ENCODE data around the gene SAFB2. TPM values are rescaled to one million over a fixed set of nuclear protein-coding genes. Genes with fewer than 3 reads are reported as not detected.

The SAFB2 gene
- total and polyA plus RNA-seq, 11 donors = 14.2 to 56.7 (median 44.2) TPM

DNA sequence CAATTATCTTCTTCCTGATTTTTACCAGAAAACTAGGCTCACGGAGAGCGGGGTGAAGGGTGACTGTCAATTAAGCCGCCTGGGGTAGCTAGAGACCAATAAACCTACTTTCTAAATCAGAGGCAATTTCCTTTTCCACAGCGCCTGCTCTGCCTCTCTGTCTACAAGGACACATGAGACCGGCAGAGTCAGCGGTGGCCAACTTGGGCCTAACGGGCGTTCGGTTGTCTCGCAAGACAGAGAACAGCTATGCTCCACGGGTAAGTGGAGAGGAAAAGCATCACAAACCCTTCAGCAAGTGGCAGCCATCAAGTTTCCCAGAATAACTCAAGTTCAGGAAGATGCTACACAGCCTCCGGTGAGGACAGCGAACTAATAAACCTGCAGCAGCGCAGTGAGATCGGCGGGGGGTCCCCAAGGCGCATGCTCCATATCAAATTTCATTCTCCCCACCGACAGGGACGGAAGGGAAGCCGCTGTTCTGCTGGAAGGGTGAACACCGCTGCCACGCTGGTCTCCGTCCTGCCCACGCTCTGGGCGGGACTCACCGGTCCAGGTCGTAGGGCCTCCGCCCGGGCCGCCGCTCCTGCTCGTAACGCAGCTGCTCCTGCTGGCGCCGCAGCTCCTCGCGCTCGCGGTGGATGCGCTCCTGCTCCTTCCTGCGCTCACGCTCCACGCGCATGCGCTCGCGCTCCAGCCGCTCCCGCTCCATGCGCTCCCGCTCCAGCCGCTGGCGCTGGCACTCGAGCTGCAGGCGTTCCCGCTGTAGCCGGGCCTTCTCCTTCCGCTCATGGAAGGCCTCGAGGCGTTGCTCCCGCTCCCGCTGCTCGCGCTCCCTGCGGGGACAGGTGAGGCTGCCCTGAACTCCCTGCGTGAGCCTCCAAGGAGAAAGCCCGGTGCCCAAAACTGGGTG is 29.0 kb downstream of the SAFB2 start:
- H3K4me3 ChIP-seq = no peak overlapping the region
- no peaks in the 10 kb centered on the region for H3K27me3 ChIP-seq
- no peak for TF ChIP-seq POLR2A (IDR thresholded peaks at IDR 0.05)
- TF ChIP-seq, protein P1, sequence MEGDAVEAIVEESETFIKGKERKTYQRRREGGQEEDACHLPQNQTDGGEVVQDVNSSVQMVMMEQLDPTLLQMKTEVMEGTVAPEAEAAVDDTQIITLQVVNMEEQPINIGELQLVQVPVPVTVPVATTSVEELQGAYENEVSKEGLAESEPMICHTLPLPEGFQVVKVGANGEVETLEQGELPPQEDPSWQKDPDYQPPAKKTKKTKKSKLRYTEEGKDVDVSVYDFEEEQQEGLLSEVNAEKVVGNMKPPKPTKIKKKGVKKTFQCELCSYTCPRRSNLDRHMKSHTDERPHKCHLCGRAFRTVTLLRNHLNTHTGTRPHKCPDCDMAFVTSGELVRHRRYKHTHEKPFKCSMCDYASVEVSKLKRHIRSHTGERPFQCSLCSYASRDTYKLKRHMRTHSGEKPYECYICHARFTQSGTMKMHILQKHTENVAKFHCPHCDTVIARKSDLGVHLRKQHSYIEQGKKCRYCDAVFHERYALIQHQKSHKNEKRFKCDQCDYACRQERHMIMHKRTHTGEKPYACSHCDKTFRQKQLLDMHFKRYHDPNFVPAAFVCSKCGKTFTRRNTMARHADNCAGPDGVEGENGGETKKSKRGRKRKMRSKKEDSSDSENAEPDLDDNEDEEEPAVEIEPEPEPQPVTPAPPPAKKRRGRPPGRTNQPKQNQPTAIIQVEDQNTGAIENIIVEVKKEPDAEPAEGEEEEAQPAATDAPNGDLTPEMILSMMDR (IDR thresholded peaks at IDR 0.05) = no peak
- no peaks in the 10 kb centered on the region for H3K9me3 ChIP-seq
- intact Hi-C loops (cut with DNase I) = no loop called here
- peaks cover 5 to 100% (median 100%) of the 10 kb centered on the region in 9 donors for H3K36me3 ChIP-seq
- WGBS, 4 donors = 92 to 95% (median 94%) methylated on average over 65 to 67 of the region's 67 CpGs
- no peak for DNase-seq
- no peak for ATAC-seq
- no peak overlapping the region for H3K27ac ChIP-seq
- no peaks in the 10 kb centered on the region for H3K4me1 ChIP-seq

DNA sequence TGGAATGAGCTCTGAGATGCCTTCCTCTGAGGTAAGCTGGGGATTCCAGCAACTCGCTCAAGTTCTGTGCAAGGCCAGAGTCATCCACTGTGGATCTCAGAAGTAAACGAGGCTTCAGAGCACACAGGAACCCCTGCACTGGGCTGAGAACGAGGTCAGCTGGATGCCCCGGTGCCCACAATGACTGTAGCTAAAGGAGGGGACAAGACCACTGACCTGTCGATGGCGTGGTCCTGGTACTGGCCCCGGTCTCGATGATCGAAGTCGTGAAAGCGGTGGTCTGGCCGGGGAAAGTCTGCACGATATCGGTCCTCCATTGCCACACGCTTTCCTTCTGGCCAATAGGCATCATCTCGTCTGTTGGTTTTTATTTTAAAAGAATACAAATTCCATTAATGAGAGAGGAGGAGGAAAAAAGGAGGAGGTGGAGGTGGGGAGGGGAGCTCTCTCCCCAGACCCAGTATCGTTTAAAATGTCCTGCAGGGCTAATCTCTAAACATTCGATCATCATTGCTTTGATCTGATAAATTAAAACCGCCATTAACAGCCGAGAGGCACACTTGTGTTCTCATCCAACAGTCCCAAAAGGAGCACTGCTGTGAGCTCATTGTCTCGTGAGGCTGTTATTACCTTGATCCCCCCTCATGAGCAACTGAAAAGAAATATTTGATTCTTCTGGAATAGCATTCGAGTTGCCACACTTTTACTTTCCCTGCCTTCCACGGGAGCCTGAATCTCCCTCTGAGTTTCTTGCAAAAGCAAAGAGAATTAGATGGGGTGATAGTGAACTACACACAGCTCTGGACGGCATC is 29.8 kb downstream of the SAFB2 start:
- WGBS, 4 donors = 90 to 93% (median 91%) methylated on average over 24 of the region's 24 CpGs
- Histone ChIP-seq H3K27ac (no peak overlapping the region), H3K4me3 (no peak overlapping the region), H3K4me1 (no peaks in the 10 kb centered on the region), H3K9me3 (no peaks in the 10 kb centered on the region), H3K27me3 (no peaks in the 10 kb centered on the region), H3K36me3 (peaks cover 5 to 100% (median 100%) of the 10 kb centered on the region in 9 donors)
- TF ChIP-seq, protein P1 (IDR thresholded peaks at IDR 0.05) = no peak
- no peak for TF ChIP-seq POLR2A (IDR thresholded peaks at IDR 0.05)
- ATAC-seq (no peak), DNase-seq (no peak)
- intact Hi-C loops (cut with DNase I) = no loop called here

DNA sequence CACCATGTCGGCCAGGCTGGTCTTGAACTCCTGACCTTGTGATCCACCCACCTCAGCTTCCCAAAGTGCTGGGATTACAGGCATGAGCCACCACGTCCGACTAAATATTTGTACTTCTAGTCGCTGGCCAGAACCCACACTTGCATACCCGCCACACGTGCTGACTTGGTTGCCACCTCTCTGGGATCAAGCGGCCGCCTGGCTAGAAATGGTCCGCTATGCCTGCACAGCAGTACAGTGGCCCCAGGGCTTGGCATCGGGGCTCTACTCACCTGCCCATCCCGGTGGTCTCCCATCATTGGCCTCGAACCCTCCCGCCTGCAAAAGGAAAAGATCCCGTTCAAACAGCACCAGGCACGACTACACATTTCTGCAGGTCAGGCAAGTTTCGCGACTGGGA is 31.1 kb downstream of the SAFB2 start:
- Histone ChIP-seq H3K9me3 (no peaks in the 10 kb centered on the region), H3K4me1 (peaks cover 0 to 3% (median 1%) of the 10 kb centered on the region in 12 donors), H3K36me3 (peaks cover 2 to 100% (median 100%) of the 10 kb centered on the region in 9 donors), H3K27ac (no peak overlapping the region), H3K27me3 (no peaks in the 10 kb centered on the region), H3K4me3 (no peak overlapping the region)
- DNase-seq (no peak), ATAC-seq (no peak)
- TF ChIP-seq, protein P1 (IDR thresholded peaks at IDR 0.05) = no peak
- TF ChIP-seq POLR2A (IDR thresholded peaks at IDR 0.05) = no peak
- intact Hi-C loops (cut with DNase I) = no loop called here
- 92 to 96% (median 95%) methylated on average over 17 of the region's 17 CpGs for WGBS, 4 donors

DNA sequence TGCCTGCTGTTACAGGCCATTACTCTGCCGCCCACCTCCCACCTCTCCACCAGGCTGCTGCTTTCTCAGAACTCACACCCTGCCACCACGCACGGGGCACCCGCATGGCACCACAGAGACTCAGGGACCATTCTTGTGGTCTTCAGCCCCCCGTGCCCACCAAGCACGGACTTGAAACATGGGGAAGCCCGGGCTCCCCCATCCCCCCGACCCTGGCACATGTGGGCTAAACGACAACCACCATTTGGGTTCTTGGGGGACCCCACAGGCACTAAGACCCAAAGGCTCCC is 31.8 kb downstream of the SAFB2 start:
- TF ChIP-seq, protein P1 (IDR thresholded peaks at IDR 0.05) = no peak
- no peak for TF ChIP-seq POLR2A (IDR thresholded peaks at IDR 0.05)
- Histone ChIP-seq H3K4me3 (no peak overlapping the region), H3K27ac (no peak overlapping the region), H3K27me3 (no peaks in the 10 kb centered on the region), H3K36me3 (peaks cover 2 to 100% (median 94%) of the 10 kb centered on the region in 9 donors), H3K9me3 (no peaks in the 10 kb centered on the region), H3K4me1 (peaks cover 0 to 10% (median 8%) of the 10 kb centered on the region in 12 donors)
- 88 to 96% (median 94%) methylated on average over 9 of the region's 9 CpGs for WGBS, 4 donors
- intact Hi-C loops (cut with DNase I) = no loop called here
- ATAC-seq (no peak), DNase-seq (no peak)
